NOMO-1 treated with DMSO at 0.1 percent for 48 hours (cell line): ENCODE measurements around the gene HOXB13.
"Not testable (repeated sequence)": the region's sequence is repeated elsewhere in the genome, so short reads cannot be mapped to it uniquely, and the experiment has no call there.

ENCODE experiments used
- DNase-seq: peaks from one replicate; lab custom pipeline; 2025; ENCODE audit not compliant: unreplicated experiment; lab: John Stamatoyannopoulos, UW

HOXB13 gene

GRCh38 chr17:48726916-48727286, 1.6 kb downstream of the HOXB13 start:
- DNase-seq, result no peak

GRCh38 chr17:48726114-48726915, 2.2 kb downstream of the HOXB13 start:
- no peak for DNase-seq

- DNase-seq, result no peak
Measured at GRCh38 chr17:48725288-48726064, 3.1 kb downstream of the HOXB13 start.

- no peak for DNase-seq
Measured at GRCh38 chr17:48725004-48725287, 3.6 kb downstream of the HOXB13 start.

GRCh38 chr17:48724251-48725003, 4.1 kb downstream of the HOXB13 start:
- peak; percentile 66 for DNase-seq

GRCh38 chr17:48723423-48724250, 4.9 kb downstream of the HOXB13 start:
- no peak for DNase-seq

GRCh38 chr17:48722915-48723422, 5.6 kb downstream of the HOXB13 start, which contains the start of gene PRAC2:
Gene PRAC2 (plus strand): TSS chr17:48723185. CDS start chr17:48724411, 1,226 bp downstream.
- peak; percentile 16 for DNase-seq

- DNase-seq, result no peak
Measured at GRCh38 chr17:48722201-48722907, 6.2 kb downstream of the HOXB13 start, which contains the start of gene PRAC1. Gene PRAC1 (minus strand): TSS chr17:48722518. CDS start chr17:48722392, 126 bp downstream.

- DNase-seq, result no peak
Measured at GRCh38 chr17:48721009-48721402, 7.5 kb downstream of the HOXB13 start.

GRCh38 chr17:48720266-48721008, 8.1 kb downstream of the HOXB13 start:
- DNase-seq, result no peak

GRCh38 chr17:48719642-48720265, 8.8 kb downstream of the HOXB13 start:
- DNase-seq, result no peak

- DNase-seq, result no peak
Measured at GRCh38 chr17:48718761-48719641, 9.5 kb downstream of the HOXB13 start.

GRCh38 chr17:48718227-48718760, 10.3 kb downstream of the HOXB13 start:
- DNase-seq, result no peak

GRCh38 chr17:48717367-48718226, 11.0 kb downstream of the HOXB13 start:
- DNase-seq, result no peak

GRCh38 chr17:48716549-48716948, 12.0 kb downstream of the HOXB13 start:
- DNase-seq, result not testable (repeated sequence)
